ENCODE results near the gene PTCSC3.

DNA sequence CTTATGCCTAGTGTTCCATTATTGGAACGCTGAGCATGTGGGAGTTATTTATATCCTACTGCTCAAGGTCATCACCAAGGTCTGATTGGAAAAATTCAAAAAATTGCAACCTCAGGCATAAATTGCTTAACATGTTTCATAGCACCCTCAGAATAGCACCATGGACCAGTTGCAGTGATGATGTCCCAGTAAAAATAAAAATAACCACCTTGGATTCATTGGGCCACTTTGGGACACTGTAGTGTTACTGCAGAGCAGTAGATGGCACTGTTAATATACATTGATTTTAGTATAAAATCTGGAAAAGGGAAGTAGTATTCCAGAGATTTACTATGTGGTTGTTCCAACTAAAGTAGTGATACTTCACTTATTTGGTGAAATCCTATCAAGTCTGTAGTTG is 31.0 kb upstream of the PTCSC3 start:
- TF ChIP-seq, protein P1, sequence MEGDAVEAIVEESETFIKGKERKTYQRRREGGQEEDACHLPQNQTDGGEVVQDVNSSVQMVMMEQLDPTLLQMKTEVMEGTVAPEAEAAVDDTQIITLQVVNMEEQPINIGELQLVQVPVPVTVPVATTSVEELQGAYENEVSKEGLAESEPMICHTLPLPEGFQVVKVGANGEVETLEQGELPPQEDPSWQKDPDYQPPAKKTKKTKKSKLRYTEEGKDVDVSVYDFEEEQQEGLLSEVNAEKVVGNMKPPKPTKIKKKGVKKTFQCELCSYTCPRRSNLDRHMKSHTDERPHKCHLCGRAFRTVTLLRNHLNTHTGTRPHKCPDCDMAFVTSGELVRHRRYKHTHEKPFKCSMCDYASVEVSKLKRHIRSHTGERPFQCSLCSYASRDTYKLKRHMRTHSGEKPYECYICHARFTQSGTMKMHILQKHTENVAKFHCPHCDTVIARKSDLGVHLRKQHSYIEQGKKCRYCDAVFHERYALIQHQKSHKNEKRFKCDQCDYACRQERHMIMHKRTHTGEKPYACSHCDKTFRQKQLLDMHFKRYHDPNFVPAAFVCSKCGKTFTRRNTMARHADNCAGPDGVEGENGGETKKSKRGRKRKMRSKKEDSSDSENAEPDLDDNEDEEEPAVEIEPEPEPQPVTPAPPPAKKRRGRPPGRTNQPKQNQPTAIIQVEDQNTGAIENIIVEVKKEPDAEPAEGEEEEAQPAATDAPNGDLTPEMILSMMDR (conservative IDR thresholded peaks at IDR 0.05 in 1 of 2, IDR thresholded peaks at IDR 0.05 in 1 of 2; ENCODE audit: extremely low read depth in 1 of 2, insufficient read depth in 1 of 2, low read depth in 1 of 2, low read length in 2 of 2) = peak; percentile 35 to 52
- TF ChIP-seq EZH2 (IDR thresholded peaks at IDR 0.05; ENCODE audit: borderline replicate concordance, low read length) = no peak

Data from mammary epithelial cell (primary cell).